DND-41 (cell line): ENCODE data around the gene ZFHX3.

Experiments
- EZH2 ChIP-seq: IDR thresholded peaks from 3 replicates; pipeline ENCODE4 v1.6.1; 2012; ENCODE audit warnings: borderline replicate concordance, low read depth, mild to moderate bottlenecking, moderate library complexity, low read length, inconsistent platforms; ENCODE audit not compliant: severe bottlenecking
- TF ChIP-seq, protein P1 (sequence below): IDR thresholded peaks from 2 replicates; pipeline ENCODE4 v1.5.1; 2012; ENCODE audit warnings: borderline replicate concordance, low read length, moderate library complexity, mild to moderate bottlenecking; ENCODE audit not compliant: poor library complexity, severe bottlenecking; ENCODE audit errors: extremely low read depth

DNA sequence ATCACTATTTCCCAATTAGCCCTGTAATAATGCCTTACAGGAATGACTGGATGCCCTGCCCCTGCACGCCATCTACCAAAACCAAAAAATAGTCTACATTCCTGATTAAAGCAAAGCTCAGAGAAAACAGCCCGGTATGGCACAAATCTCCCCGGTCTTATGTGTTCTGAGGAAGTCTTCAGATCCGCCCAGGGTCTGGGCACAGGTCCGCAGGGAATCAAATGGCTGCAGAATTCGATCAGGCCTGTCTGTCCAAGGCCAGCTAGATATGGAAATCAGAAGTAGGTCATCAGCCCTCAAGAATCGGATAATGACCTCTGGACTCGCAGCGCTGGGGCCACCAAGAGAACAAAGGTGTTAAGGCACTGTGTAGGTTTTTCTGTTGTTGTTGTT is 171.0 kb downstream of the ZFHX3 start:
- TF ChIP-seq, protein P1, sequence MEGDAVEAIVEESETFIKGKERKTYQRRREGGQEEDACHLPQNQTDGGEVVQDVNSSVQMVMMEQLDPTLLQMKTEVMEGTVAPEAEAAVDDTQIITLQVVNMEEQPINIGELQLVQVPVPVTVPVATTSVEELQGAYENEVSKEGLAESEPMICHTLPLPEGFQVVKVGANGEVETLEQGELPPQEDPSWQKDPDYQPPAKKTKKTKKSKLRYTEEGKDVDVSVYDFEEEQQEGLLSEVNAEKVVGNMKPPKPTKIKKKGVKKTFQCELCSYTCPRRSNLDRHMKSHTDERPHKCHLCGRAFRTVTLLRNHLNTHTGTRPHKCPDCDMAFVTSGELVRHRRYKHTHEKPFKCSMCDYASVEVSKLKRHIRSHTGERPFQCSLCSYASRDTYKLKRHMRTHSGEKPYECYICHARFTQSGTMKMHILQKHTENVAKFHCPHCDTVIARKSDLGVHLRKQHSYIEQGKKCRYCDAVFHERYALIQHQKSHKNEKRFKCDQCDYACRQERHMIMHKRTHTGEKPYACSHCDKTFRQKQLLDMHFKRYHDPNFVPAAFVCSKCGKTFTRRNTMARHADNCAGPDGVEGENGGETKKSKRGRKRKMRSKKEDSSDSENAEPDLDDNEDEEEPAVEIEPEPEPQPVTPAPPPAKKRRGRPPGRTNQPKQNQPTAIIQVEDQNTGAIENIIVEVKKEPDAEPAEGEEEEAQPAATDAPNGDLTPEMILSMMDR: no peak
- TF ChIP-seq EZH2: no peak
